Sigmoid colon (tissue), 7 donors: ENCODE data around the gene PLD3. TPM values are rescaled to one million over a fixed set of nuclear protein-coding genes. Genes with fewer than 3 reads are reported as not detected.

Experiments
- DNase-seq: peaks from one replicate; pipeline ENCODE4 v3.0.0-alpha.2; 2019
- H3K27ac ChIP-seq, 4 donors: fragments of 200-600 bp; sonication (generic); one replicate each; pipeline ENCODE4 v1.5.1; 2016 to 2019; ENCODE audit warnings: mild to moderate bottlenecking in 1 of 4
- H3K27me3 ChIP-seq, 3 donors: fragments of 200-600 bp; sonication (generic); one replicate each; pipeline ENCODE4 v1.5.1; 2019; ENCODE audit warnings: mild to moderate bottlenecking in 1 of 3
- H3K36me3 ChIP-seq, 4 donors: fragments of 200-600 bp; sonication (generic); one replicate each; pipeline ENCODE4 v1.5.1; 2016 to 2019
- H3K4me1 ChIP-seq, 4 donors: fragments of 200-600 bp; sonication (generic); one replicate each; pipeline ENCODE4 v1.5.1; 2017 to 2019
- H3K4me3 ChIP-seq, 4 donors: fragments of 200-600 bp; sonication (generic); one replicate each; pipeline ENCODE4 v1.5.1; 2017 to 2019; ENCODE audit warnings: mild to moderate bottlenecking in 2 of 4, moderate library complexity in 1 of 4
- H3K9me3 ChIP-seq, 4 donors: fragments of 200-600 bp in 3 of 4; sonication (generic) in 3 of 4; one replicate each; pipeline versions ENCODE4 v1.5.1 to v1.6.1; 2013 to 2019
- EP300 ChIP-seq, 4 donors: sonication (generic); formaldehyde crosslinking; IDR thresholded peaks; one replicate each; pipeline ENCODE4 v1.6.1; 2017; ENCODE audit warnings: antibody characterized with exemption in 4 of 4
- POLR2A ChIP-seq, 2 donors: fragments of 450-650 bp; IDR thresholded peaks; one replicate each; pipeline ENCODE4 v1.6.1; 2016; ENCODE audit warnings: antibody characterized with exemption in 2 of 2, mild to moderate bottlenecking in 2 of 2, moderate library complexity in 2 of 2
- POLR2AphosphoS5 ChIP-seq, 4 donors: sonication (generic); formaldehyde crosslinking; IDR thresholded peaks; one replicate each; pipeline ENCODE4 v1.6.1; 2017; ENCODE audit warnings: antibody characterized with exemption in 4 of 4
- WGBS, 2 donors: extraction: QIAGEN DNeasy Blood & Tissue Kit; methylation state at CpG; one replicate each; pipeline ENCODE4 v1.1.7; 2013; 5-methylcytosine and 5-hydroxymethylcytosine counted together
- intact Hi-C: fragments of 100-400 bp; cut with DNase I; formaldehyde crosslinking; loops from one replicate; pipeline ENCODE4 v1.15.1; 2023
- polyA plus RNA-seq, 3 donors: library from polyadenylated mRNA; stranded (reverse); fragments of 200-250 nt; gene quantifications; one replicate each; pipeline ENCODE4 v1.2.3, GENCODE V29; 2013
- total RNA-seq, 4 donors: library from RNA; depleted of rRNA; stranded (reverse); fragments of >200 nt; gene quantifications; one replicate each; pipeline ENCODE4 v1.1.0, GENCODE V29; 2016
- TF ChIP-seq, protein P1 (sequence below), 4 experiments: fragments of 450-650 bp in 3 of 4; fragments of 200-600 bp in 1 of 4; IDR thresholded peaks; one replicate each; pipeline ENCODE4 v1.5.1; 2016 to 2019; ENCODE audit warnings: antibody characterized with exemption in 4 of 4, mild to moderate bottlenecking in 3 of 4, moderate library complexity in 2 of 4
- donor health status: healthy with polysubstance abuse.
- donor health status: Bipolar disorder and iron deficiency.
- donor health status: healthy.

The PLD3 gene
- total and polyA plus RNA-seq, 7 donors, result 48.0 to 270 (median 164) TPM

GRCh38 chr19:40392894-40393517 lies 44.5 kb downstream of the PLD3 start:
- no peak for DNase-seq
- no peaks in the 10 kb centered on the region for H3K36me3 ChIP-seq
- H3K4me3 ChIP-seq, result no peak overlapping the region
- H3K9me3 ChIP-seq, result no peaks in the 10 kb centered on the region
- H3K27me3 ChIP-seq, result no peaks in the 10 kb centered on the region
- 33 to 61% methylated on average over 9 of the region's 9 CpGs for WGBS, 2 donors
- TF ChIP-seq EP300 (IDR thresholded peaks at IDR 0.05) (no peak), POLR2AphosphoS5 (IDR thresholded peaks at IDR 0.05) (no peak), POLR2A (IDR thresholded peaks at IDR 0.05) (no peak)
- TF ChIP-seq, protein P1, sequence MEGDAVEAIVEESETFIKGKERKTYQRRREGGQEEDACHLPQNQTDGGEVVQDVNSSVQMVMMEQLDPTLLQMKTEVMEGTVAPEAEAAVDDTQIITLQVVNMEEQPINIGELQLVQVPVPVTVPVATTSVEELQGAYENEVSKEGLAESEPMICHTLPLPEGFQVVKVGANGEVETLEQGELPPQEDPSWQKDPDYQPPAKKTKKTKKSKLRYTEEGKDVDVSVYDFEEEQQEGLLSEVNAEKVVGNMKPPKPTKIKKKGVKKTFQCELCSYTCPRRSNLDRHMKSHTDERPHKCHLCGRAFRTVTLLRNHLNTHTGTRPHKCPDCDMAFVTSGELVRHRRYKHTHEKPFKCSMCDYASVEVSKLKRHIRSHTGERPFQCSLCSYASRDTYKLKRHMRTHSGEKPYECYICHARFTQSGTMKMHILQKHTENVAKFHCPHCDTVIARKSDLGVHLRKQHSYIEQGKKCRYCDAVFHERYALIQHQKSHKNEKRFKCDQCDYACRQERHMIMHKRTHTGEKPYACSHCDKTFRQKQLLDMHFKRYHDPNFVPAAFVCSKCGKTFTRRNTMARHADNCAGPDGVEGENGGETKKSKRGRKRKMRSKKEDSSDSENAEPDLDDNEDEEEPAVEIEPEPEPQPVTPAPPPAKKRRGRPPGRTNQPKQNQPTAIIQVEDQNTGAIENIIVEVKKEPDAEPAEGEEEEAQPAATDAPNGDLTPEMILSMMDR (IDR thresholded peaks at IDR 0.05), result peak in 1 of 4 experiments; percentile 11
- H3K4me1 ChIP-seq, result no peaks in the 10 kb centered on the region
- H3K27ac ChIP-seq, result no peak overlapping the region
- intact Hi-C loops, result no loop called here

GRCh38 chr19:40393894-40394815 lies 45.7 kb downstream of the PLD3 start:
- H3K36me3 ChIP-seq, result no peaks in the 10 kb centered on the region
- TF ChIP-seq, protein P1 (IDR thresholded peaks at IDR 0.05), result no peak
- TF ChIP-seq POLR2A (IDR thresholded peaks at IDR 0.05) (no peak), EP300 (IDR thresholded peaks at IDR 0.05) (no peak), POLR2AphosphoS5 (IDR thresholded peaks at IDR 0.05) (no peak)
- H3K9me3 ChIP-seq, result no peaks in the 10 kb centered on the region
- no peaks in the 10 kb centered on the region for H3K27me3 ChIP-seq
- no peak for DNase-seq
- WGBS, 2 donors, result 92 to 93% methylated on average over 41 of the region's 41 CpGs
- no peaks in the 10 kb centered on the region for H3K4me1 ChIP-seq
- no peak overlapping the region for H3K4me3 ChIP-seq
- intact Hi-C loops, result no loop called here
- H3K27ac ChIP-seq, result no peak overlapping the region

- Histone ChIP-seq H3K27ac (no peak overlapping the region), H3K4me3 (no peak overlapping the region), H3K4me1 (no peaks in the 10 kb centered on the region), H3K27me3 (no peaks in the 10 kb centered on the region), H3K36me3 (no peaks in the 10 kb centered on the region), H3K9me3 (no peaks in the 10 kb centered on the region)
- DNase-seq, result no peak
- TF ChIP-seq POLR2AphosphoS5 (IDR thresholded peaks at IDR 0.05) (no peak), EP300 (IDR thresholded peaks at IDR 0.05) (no peak), POLR2A (IDR thresholded peaks at IDR 0.05) (no peak)
- TF ChIP-seq, protein P1 (IDR thresholded peaks at IDR 0.05), result no peak
- intact Hi-C loops, result no loop called here
- 76 to 77% methylated on average over 13 of the region's 13 CpGs for WGBS, 2 donors
These were observed 46.3 kb downstream of the PLD3 start for GRCh38 chr19:40394816-40395210.

GRCh38 chr19:40395956-40396355 lies 47.5 kb downstream of the PLD3 start:
- Histone ChIP-seq H3K4me1 (no peaks in the 10 kb centered on the region), H3K27me3 (no peaks in the 10 kb centered on the region), H3K27ac (no peak overlapping the region), H3K36me3 (no peaks in the 10 kb centered on the region), H3K9me3 (no peaks in the 10 kb centered on the region), H3K4me3 (no peak overlapping the region)
- no peak for DNase-seq
- WGBS, 2 donors, result 89 to 90% methylated on average over 14 of the region's 14 CpGs
- TF ChIP-seq POLR2A (IDR thresholded peaks at IDR 0.05) (no peak), POLR2AphosphoS5 (IDR thresholded peaks at IDR 0.05) (no peak), EP300 (IDR thresholded peaks at IDR 0.05) (no peak)
- TF ChIP-seq, protein P1 (IDR thresholded peaks at IDR 0.05), result no peak
- intact Hi-C loops, result no loop called here
